Measurements from ENCODE around the gene PDIK1L.

GRCh38 chr1:26163684-26164035 is 52.0 kb downstream of the PDIK1L start:
- no peak for TF ChIP-seq CTCF (IDR thresholded peaks at IDR 0.05 in 2 of 3, conservative IDR thresholded peaks at IDR 0.05 in 1 of 3; ENCODE audit: insufficient read depth in 2 of 3, low read depth in 1 of 3, low read length in 3 of 3)
- TF ChIP-seq CREB5 (CRISPR knock-in tag; IDR thresholded peaks at IDR 0.05), result no peak
- TF ChIP-seq ZNF511 (CRISPR knock-in tag; IDR thresholded peaks at IDR 0.05), result no peak
- no peak for TF ChIP-seq NFIC (IDR thresholded peaks at IDR 0.05)
- no peak for TF ChIP-seq SRF (CRISPR knock-in tag; IDR thresholded peaks at IDR 0.05)
- no peak for TF ChIP-seq MAX (CRISPR knock-in tag; IDR thresholded peaks at IDR 0.05)
- TF ChIP-seq CBX8 (IDR thresholded peaks at IDR 0.05; ENCODE audit: borderline replicate concordance, extremely low read depth, low read depth, low read length, poor library complexity, severe bottlenecking), result no peak
- TF ChIP-seq NELFE (IDR thresholded peaks at IDR 0.05; ENCODE audit: insufficient read depth, insufficient read length), result no peak
